H54 (cell line): ENCODE results near the gene SORCS3.
A peak's percentile ranks its signal among the peaks of the same experiment; 100 is the strongest.

Source experiments
- DNase-seq: peaks from one replicate; pipeline ENCODE4 v3.0.0; 2011; ENCODE audit warnings: low spot score, mixed read lengths; ENCODE audit not compliant: insufficient read length
- FAIRE-seq: peaks from 3 replicates; lab custom pipeline; 2011; peaks lifted over from hg19 to GRCh38; lab: Jason Lieb, UNC
- POLR2A ChIP-seq: IDR thresholded peaks from 2 replicates; pipeline ENCODE4 v1.6.1; 2011; ENCODE audit warnings: low read depth, mild to moderate bottlenecking, low read length

Gene SORCS3

GRCh38 chr10:104641187-104641936 is at the start of gene SORCS3:
Gene SORCS3, plus strand, starts transcription at chr10:104641290.
- FAIRE-seq (no peak), DNase-seq (no peak)
- TF ChIP-seq POLR2A, result no peak

DNA sequence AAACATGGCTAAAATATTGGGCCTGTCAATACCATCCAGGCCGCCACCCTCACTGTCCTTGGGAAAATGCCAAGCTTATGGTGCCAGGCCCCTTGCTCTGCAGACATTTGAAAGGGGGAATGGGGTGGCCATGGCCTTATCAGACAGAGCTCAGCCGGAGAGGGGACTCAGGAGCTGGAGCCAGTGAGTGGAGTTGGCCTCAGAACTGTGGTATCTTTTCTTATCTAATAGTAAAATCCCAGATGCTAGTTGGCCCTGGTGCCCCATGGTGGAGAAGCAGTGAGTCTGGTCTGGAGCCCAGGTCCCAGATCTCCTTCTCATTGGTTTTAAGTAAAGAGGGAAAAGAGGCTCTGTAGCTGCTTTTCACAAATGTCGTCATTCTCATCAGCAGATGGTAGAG is 49.6 kb upstream of the SORCS3 start:
- TF ChIP-seq POLR2A, result no peak
- FAIRE-seq, result no peak

DNA sequence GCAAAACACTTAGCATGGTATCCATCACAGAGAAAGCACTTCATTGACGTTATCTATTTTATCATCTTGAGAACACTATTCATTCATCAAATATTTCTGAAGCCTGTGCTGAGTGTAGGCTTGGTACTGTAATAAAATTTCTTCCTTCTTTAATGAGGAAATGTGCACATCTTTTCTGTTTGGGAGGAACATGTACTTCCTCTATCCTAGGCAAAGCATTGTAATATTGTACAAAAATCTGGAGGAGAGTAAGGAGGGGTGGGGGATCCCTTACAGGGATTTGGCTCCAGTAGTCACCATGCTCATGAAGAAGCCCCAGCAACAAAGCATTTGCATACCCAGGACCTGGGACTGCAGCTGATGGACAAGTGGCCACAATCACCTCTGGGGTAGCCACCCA is 39.9 kb upstream of the SORCS3 start:
- FAIRE-seq (no peak), DNase-seq (no peak)
- TF ChIP-seq POLR2A, result no peak

More for the DNA sequence above, 49.6 kb upstream of the SORCS3 start:
- no peak for DNase-seq

- no peak for TF ChIP-seq POLR2A
- DNase-seq (no peak), FAIRE-seq (no peak)
These were observed 32.8 kb upstream of the SORCS3 start for GRCh38 chr10:104608091-104608828.

GRCh38 chr10:104612571-104613205 is 28.4 kb upstream of the SORCS3 start:
- no peak for DNase-seq
- FAIRE-seq, result no peak
- TF ChIP-seq POLR2A, result no peak

DNA sequence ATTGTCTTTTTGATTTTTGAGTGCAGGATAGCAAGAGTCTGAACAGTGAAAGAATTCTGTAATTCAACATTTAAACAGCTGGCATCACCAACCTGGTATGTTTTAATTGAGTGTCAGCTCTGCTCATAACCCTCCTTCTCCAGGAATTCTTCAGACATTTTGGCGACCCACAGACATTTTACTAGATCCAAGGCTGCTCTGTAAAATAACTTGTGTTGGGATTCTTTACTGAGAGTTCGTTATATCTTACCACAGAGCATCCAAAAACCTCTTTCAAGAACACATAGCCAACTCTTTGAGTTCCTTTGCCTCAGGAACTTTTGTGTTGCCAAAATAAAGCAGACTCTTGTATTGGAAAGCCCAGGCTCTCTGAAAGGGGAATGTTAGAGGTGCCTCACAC is 27.7 kb upstream of the SORCS3 start:
- FAIRE-seq, result no peak
- no peak for TF ChIP-seq POLR2A

GRCh38 chr10:104614245-104614831 is 26.8 kb upstream of the SORCS3 start:
- TF ChIP-seq POLR2A, result no peak
- peak; percentile 54 for DNase-seq
- no peak for FAIRE-seq

More for the DNA sequence above, 27.7 kb upstream of the SORCS3 start:
- DNase-seq, result no peak

DNA sequence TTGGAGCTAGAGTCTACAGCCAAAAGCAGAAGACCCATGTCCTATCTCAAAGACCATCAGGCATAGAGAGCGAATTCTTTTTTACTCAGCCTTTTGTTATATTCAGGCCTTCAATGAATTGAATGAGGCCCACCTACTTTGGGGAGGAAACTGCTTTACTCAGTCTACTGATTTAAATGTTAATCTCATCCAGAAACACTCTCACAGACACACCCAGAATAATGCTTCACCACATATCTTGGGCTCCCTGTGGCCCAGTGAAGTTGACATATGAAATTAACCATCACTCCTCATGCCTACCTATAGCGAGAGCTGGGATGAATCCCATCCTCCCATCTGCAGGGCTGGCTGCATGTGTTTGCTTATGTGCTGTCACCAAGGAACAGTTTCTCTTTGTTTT is 26.0 kb upstream of the SORCS3 start:
- DNase-seq (no peak), FAIRE-seq (no peak)
- TF ChIP-seq POLR2A, result no peak

DNA sequence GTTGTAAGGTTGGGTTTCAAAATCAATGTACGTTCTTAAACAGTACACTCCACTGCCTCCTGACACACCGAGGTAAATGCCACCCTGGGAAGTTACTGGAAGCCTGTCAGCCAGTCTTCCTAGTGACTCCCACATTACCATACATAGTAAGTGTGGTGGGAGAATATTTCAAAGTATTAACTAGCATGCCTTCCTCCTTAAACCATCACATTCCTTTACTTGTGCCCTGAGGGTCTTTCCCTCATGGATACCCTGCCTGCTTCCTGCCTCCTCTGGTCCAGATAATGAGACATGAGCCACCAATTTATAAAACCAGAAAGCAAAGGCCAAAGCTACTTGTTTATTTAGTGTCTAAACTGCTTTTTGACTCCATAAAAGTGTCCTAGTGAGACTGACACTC is 23.3 kb upstream of the SORCS3 start:
- FAIRE-seq (no peak), DNase-seq (no peak)
- no peak for TF ChIP-seq POLR2A

GRCh38 chr10:104622175-104622574 is 18.9 kb upstream of the SORCS3 start:
- DNase-seq, result no peak
- TF ChIP-seq POLR2A, result no peak
- FAIRE-seq, result no peak

DNA sequence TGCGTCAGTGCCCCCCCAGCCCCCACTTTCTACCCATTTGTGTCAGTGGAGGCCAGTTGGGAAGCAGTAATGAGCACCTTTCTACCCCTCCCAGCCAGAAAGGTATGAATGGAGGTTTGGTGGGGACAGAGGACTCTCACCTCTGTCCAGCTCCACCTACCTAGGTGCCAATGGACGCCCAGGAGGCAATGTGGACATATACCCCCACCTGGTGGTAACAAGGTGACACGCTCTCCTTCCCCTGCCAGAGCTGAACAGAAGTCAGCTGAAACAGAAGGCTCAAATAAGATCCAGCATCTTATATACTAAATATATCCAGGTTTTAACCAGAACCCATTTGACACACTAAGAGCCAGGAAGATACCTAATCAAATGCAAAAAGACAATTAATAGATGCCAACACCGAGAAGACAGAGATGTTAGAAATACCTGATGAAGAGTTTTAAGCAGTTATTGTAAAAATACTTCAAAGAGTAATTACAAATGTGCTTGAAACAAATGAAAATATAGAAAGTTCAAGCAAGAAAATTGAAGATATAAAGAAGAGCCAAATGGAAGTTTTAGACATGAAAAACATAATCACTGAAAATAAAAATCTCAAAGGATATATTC is 18.4 kb upstream of the SORCS3 start:
- peak; percentile 66 for FAIRE-seq
- DNase-seq, result peak; percentile 31

DNA sequence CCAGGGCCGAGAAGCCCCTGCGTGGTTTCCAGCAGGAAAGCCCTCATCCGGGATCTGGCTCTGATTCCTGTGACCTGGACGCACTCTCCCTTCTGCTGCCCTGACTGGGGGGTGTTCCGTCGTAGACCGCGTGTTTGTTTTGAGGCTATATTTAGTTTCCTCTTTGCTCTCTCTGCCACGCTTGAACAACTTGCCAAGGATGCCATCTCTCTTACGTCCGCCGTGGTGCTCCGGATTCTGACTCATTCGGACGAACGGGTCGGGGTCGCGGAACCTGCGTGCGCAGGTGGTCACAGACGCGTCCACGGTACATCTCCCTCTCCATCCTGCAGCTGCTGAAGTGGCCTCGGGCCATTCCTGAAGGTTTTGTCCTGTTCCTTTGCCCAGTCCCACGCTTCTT is 10.4 kb upstream of the SORCS3 start:
- DNase-seq (no peak), FAIRE-seq (no peak)
- TF ChIP-seq POLR2A, result no peak

More for the DNA sequence above, 18.4 kb upstream of the SORCS3 start:
- no peak for TF ChIP-seq POLR2A

DNA sequence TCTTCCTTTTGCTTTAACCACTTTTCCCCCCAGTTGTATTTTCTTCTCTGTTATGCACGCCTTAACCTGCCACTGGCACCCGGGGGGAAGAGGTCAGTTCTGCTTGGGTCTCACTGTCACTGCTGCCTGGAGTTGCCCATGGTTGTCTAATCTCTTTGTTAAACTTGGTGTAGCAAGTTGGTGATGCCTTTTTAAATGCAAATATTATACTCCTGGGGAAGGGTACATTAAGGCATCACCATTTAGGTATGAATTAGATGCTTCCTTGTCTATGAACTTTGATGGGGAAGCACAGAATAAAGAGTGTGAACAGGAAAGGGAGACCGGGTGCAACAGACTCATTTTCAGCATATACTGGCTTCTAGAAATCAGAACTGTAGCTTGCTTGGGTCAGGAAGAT is 9.1 kb upstream of the SORCS3 start:
- no peak for FAIRE-seq
- TF ChIP-seq POLR2A, result no peak

GRCh38 chr10:104638861-104639589 is 2.1 kb upstream of the SORCS3 start:
- TF ChIP-seq POLR2A, result no peak
- DNase-seq (no peak), FAIRE-seq (no peak)

More for the DNA sequence above, 9.1 kb upstream of the SORCS3 start:
- DNase-seq, result no peak
